HG03108 (cell line): ENCODE measurements around the gene NKIRAS2.

Experiments
- ATAC-seq: cut with Tn5 transposase; IDR thresholded peaks from one replicate; pipeline ENCODE4 v1.9.1; 2021; ENCODE audit warnings: moderate library complexity; ENCODE audit not compliant: unreplicated experiment

Gene NKIRAS2

GRCh38 chr17:42025936-42026335, 6.0 kb downstream of the NKIRAS2 start:
- no peak for ATAC-seq

- no peak for ATAC-seq
These were observed 7.1 kb downstream of the NKIRAS2 start for GRCh38 chr17:42026857-42027589.

GRCh38 chr17:42027590-42027889, 7.7 kb downstream of the NKIRAS2 start:
- ATAC-seq, result no peak

GRCh38 chr17:42027961-42028790, 8.3 kb downstream of the NKIRAS2 start:
- no peak for ATAC-seq

GRCh38 chr17:42028791-42029127, 8.9 kb downstream of the NKIRAS2 start:
- no peak for ATAC-seq

GRCh38 chr17:42031584-42031983, 11.7 kb downstream of the NKIRAS2 start:
- no peak for ATAC-seq

GRCh38 chr17:42034059-42034458, 14.2 kb downstream of the NKIRAS2 start:
- no peak for ATAC-seq

- ATAC-seq, result no peak
These were observed 18.5 kb downstream of the NKIRAS2 start for GRCh38 chr17:42038221-42038973.

GRCh38 chr17:42039794-42040763, 20.2 kb downstream of the NKIRAS2 start:
- ATAC-seq, result no peak

GRCh38 chr17:42040818-42041217, 20.9 kb downstream of the NKIRAS2 start:
- no peak for ATAC-seq

- ATAC-seq, result no peak
These were observed 21.7 kb downstream of the NKIRAS2 start for GRCh38 chr17:42041619-42042018.

GRCh38 chr17:42042598-42043319, 22.9 kb downstream of the NKIRAS2 start:
- ATAC-seq, result no peak

GRCh38 chr17:42045719-42046118, 25.8 kb downstream of the NKIRAS2 start:
- no peak for ATAC-seq

- no peak for ATAC-seq
These were observed 27.5 kb downstream of the NKIRAS2 start for GRCh38 chr17:42047343-42047742.

GRCh38 chr17:42049834-42050392, 30.0 kb downstream of the NKIRAS2 start:
- ATAC-seq, result no peak

GRCh38 chr17:42050393-42051012, 30.6 kb downstream of the NKIRAS2 start, which contains the start of gene C17orf113:
Gene C17orf113, minus strand, starts transcription at chr17:42050601. Its CDS starts 7,225 bp downstream, at chr17:42043376.
- ATAC-seq, result no peak

- no peak for ATAC-seq
These were observed 31.1 kb downstream of the NKIRAS2 start for GRCh38 chr17:42051013-42051400.

- no peak for ATAC-seq
These were observed 31.8 kb downstream of the NKIRAS2 start for GRCh38 chr17:42051645-42052044.

GRCh38 chr17:42052346-42052877, 32.5 kb downstream of the NKIRAS2 start:
- ATAC-seq, result no peak
